A549 (cell line): Measurements from ENCODE around the gene TMEM247. TPM values are rescaled to one million over a fixed set of nuclear protein-coding genes. Genes with fewer than 3 reads are reported as not detected.

Source experiments
- ATAC-seq, 2 experiments: fragments of 200-7000 bp in 1 of 2; fragments of >200 bp in 1 of 2; cut with Nextera tagmentation in 1 of 2; cut with Tn5 transposase in 1 of 2; 3 replicates each; pipeline versions ENCODE4 v1.8.0 to v1.9.1; 2018 to 2020; ENCODE audit warnings: mild to moderate bottlenecking in 1 of 2, moderate library complexity in 1 of 2
- CTCF ChIA-PET: fragments of 300-600 bp; sonication (Branson Sonifier 250); formaldehyde crosslinking; extraction: SDS; loops from one replicate; lab custom pipeline; 2021; ENCODE audit warnings: antibody characterized with exemption, inconsistent platforms; lab: Yijun Ruan, JAX
- POLR2A ChIA-PET: fragments of 350-600 bp; formaldehyde crosslinking; extraction: SDS; loops from one replicate; lab custom pipeline; 2021; ENCODE audit warnings: antibody characterized with exemption, inconsistent platforms; lab: Yijun Ruan, JAX
- DNase-seq, 2 experiments: peaks; one replicate each; pipeline versions ENCODE4 v3.0.0 to v3.0.0-alpha.2; 2011 to 2016; ENCODE audit warnings: low read depth in 1 of 2, low spot score in 1 of 2
- FAIRE-seq: peaks from 2 replicates; lab custom pipeline; 2011; peaks lifted over from hg19 to GRCh38; lab: Jason Lieb, UNC
- H3K27ac ChIP-seq, 2 experiments: fragments of >200 bp; sonication (Bioruptor Twin); formaldehyde crosslinking; 3 replicates each; pipeline ENCODE4 v1.5.1; 2016 to 2017
- H3K4me1 ChIP-seq: fragments of >200 bp; sonication (Bioruptor Twin); formaldehyde crosslinking; 3 replicates; pipeline ENCODE4 v1.6.1; 2016
- H3K4me2 ChIP-seq: fragments of >200 bp; sonication (Bioruptor Twin); formaldehyde crosslinking; 3 replicates; pipeline ENCODE4 v1.6.1; 2016
- H3K4me3 ChIP-seq: fragments of >200 bp; sonication (Bioruptor Twin); formaldehyde crosslinking; 3 replicates; pipeline ENCODE4 v1.5.1; 2016
- H3K9me3 ChIP-seq: fragments of >200 bp; sonication (Bioruptor Twin); formaldehyde crosslinking; 3 replicates; pipeline ENCODE4 v1.6.1; 2016
- CBX8 ChIP-seq: fragments of 200-600 bp; sonication (generic); IDR thresholded peaks from 2 replicates; pipeline ENCODE4 v1.6.1; 2016
- EHMT2 ChIP-seq: fragments of 200-600 bp; sonication (generic); IDR thresholded peaks from 2 replicates; pipeline ENCODE4 v1.6.1; 2016; ENCODE audit warnings: antibody characterized with exemption, low read depth, mild to moderate bottlenecking, moderate library complexity
- ESRRA ChIP-seq: fragments of 150-350 bp; IDR thresholded peaks from 2 replicates; pipeline ENCODE4 v1.6.1; 2014; ENCODE audit warnings: mild to moderate bottlenecking, low read length, borderline replicate concordance
- FOSB ChIP-seq: fragments of 250-450 bp; sonication (Bioruptor Pico); IDR thresholded peaks from 2 replicates; pipeline ENCODE4 v1.5.0; 2020; ENCODE audit warnings: mild to moderate bottlenecking, moderate library complexity
- FOSL2 ChIP-seq, 2 experiments: fragments of 450-650 bp in 1 of 2; fragments of >200 bp in 1 of 2; sonication (Bioruptor Twin) in 1 of 2; formaldehyde crosslinking; IDR thresholded peaks; 2 replicates each; pipeline versions ENCODE4 v1.5.0 to v1.6.1; 2016 to 2020; ENCODE audit warnings: mild to moderate bottlenecking in 1 of 2, moderate library complexity in 1 of 2
- GATA3 ChIP-seq: IDR thresholded peaks from 2 replicates; pipeline ENCODE4 v1.6.1; 2012; ENCODE audit warnings: borderline replicate concordance
- HES2 ChIP-seq: fragments of >200 bp; sonication (Bioruptor Twin); formaldehyde crosslinking; IDR thresholded peaks from 2 replicates; pipeline ENCODE4 v1.6.1; 2016
- HOXB5 ChIP-seq: fragments of 250-450 bp; sonication (Bioruptor Pico); IDR thresholded peaks from 2 replicates; pipeline ENCODE4 v1.5.0; 2020; ENCODE audit warnings: mild to moderate bottlenecking, moderate library complexity
- MAZ ChIP-seq: fragments of 150-350 bp; IDR thresholded peaks from 2 replicates; pipeline ENCODE4 v1.6.1; 2014; ENCODE audit warnings: antibody characterized with exemption, low read depth, low read length, borderline replicate concordance
- NR3C1 ChIP-seq: fragments of >200 bp; sonication (Bioruptor Twin); formaldehyde crosslinking; IDR thresholded peaks from 3 replicates; pipeline ENCODE4 v1.6.1; 2017
- PHF8 ChIP-seq: fragments of 200-600 bp; sonication (generic); IDR thresholded peaks from 2 replicates; pipeline ENCODE4 v1.6.1; 2016; ENCODE audit warnings: low read depth, mild to moderate bottlenecking, antibody characterized with exemption, moderate library complexity, borderline replicate concordance
- RAD21 ChIP-seq, 2 experiments: fragments of >200 bp in 1 of 2; sonication (Bioruptor Twin) in 1 of 2; formaldehyde crosslinking in 1 of 2; IDR thresholded peaks in 1 of 2; conservative IDR thresholded peaks in 1 of 2; 2 replicates in 1 of 2; 3 replicates in 1 of 2; pipeline ENCODE4 v1.6.1; 2012 to 2018; ENCODE audit warnings: inconsistent platforms in 1 of 2
- RNF2 ChIP-seq: fragments of 200-600 bp; sonication (generic); IDR thresholded peaks from 2 replicates; pipeline ENCODE4 v1.6.1; 2016; ENCODE audit warnings: low read depth, mild to moderate bottlenecking, antibody characterized with exemption, moderate library complexity, borderline replicate concordance
- SREBF2 ChIP-seq: fragments of 450-650 bp; IDR thresholded peaks from 2 replicates; pipeline ENCODE4 v1.6.1; 2014; ENCODE audit warnings: mild to moderate bottlenecking, moderate library complexity
- TFCP2L1 ChIP-seq: fragments of 250-450 bp; sonication (Bioruptor Pico); IDR thresholded peaks from 2 replicates; pipeline ENCODE4 v1.5.0; 2021; ENCODE audit warnings: mild to moderate bottlenecking
- ZSCAN20 ChIP-seq: fragments of 250-450 bp; sonication (Bioruptor Pico); IDR thresholded peaks from 2 replicates; pipeline ENCODE4 v1.8.0; 2022; ENCODE audit warnings: mild to moderate bottlenecking, moderate library complexity
- WGBS: methylation state at CpG from one replicate; pipeline ENCODE4 v1.1.6; 2017; ENCODE audit errors: missing lambda C conversion rate; 5-methylcytosine and 5-hydroxymethylcytosine counted together
- polyA plus RNA-seq, 4 experiments: library from polyadenylated mRNA; depleted of rRNA in 3 of 4; stranded (reverse); fragments of >200 nt; fragmentation: RNase III in 1 of 4; extraction: RNeasy Plus Mini Kit Qiagen cat#74134 plus additional on column Dnase treatment in 1 of 4; gene quantifications; 2 replicates in 3 of 4; 3 replicates in 1 of 4; pipeline ENCODE4 v1.2.3, GENCODE V29; 2011 to 2017
- TF ChIP-seq, protein P1 (sequence below): fragments of 200-600 bp; sonication (generic); IDR thresholded peaks from 2 replicates; pipeline ENCODE4 v1.6.1; 2016; ENCODE audit warnings: antibody characterized with exemption, mild to moderate bottlenecking, moderate library complexity
- TF ChIP-seq, protein P2 (sequence below): IDR thresholded peaks from 2 replicates; pipeline ENCODE4 v1.6.1; 2012; ENCODE audit warnings: low read depth, borderline replicate concordance
- TF ChIP-seq, protein P3 (sequence below): fragments of 150-350 bp; IDR thresholded peaks from 2 replicates; pipeline ENCODE4 v1.6.1; 2014; ENCODE audit warnings: low read depth, mild to moderate bottlenecking, low read length
- TF ChIP-seq, protein P4 (sequence below): fragments of >200 bp; sonication (Bioruptor Twin); formaldehyde crosslinking; IDR thresholded peaks from 3 replicates; pipeline ENCODE4 v1.5.1; 2016

Gene TMEM247
- polyA plus RNA-seq, 2 of the 4 experiments (the other 2 are of a cell fraction): not detected

GRCh38 chr2:46506131-46506706 is 26.9 kb downstream of the TMEM247 start (continued):
- TF ChIP-seq, protein P1, sequence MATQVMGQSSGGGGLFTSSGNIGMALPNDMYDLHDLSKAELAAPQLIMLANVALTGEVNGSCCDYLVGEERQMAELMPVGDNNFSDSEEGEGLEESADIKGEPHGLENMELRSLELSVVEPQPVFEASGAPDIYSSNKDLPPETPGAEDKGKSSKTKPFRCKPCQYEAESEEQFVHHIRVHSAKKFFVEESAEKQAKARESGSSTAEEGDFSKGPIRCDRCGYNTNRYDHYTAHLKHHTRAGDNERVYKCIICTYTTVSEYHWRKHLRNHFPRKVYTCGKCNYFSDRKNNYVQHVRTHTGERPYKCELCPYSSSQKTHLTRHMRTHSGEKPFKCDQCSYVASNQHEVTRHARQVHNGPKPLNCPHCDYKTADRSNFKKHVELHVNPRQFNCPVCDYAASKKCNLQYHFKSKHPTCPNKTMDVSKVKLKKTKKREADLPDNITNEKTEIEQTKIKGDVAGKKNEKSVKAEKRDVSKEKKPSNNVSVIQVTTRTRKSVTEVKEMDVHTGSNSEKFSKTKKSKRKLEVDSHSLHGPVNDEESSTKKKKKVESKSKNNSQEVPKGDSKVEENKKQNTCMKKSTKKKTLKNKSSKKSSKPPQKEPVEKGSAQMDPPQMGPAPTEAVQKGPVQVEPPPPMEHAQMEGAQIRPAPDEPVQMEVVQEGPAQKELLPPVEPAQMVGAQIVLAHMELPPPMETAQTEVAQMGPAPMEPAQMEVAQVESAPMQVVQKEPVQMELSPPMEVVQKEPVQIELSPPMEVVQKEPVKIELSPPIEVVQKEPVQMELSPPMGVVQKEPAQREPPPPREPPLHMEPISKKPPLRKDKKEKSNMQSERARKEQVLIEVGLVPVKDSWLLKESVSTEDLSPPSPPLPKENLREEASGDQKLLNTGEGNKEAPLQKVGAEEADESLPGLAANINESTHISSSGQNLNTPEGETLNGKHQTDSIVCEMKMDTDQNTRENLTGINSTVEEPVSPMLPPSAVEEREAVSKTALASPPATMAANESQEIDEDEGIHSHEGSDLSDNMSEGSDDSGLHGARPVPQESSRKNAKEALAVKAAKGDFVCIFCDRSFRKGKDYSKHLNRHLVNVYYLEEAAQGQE: no peak
- no peak for TF ChIP-seq HOXB5
- TF ChIP-seq FOSL2 (IDR thresholded peaks at IDR 0.05): no peak
- TF ChIP-seq FOSL2 (CRISPR knock-in tag; IDR thresholded peaks at IDR 0.05): no peak
- no peak for TF ChIP-seq MAZ
- TF ChIP-seq, protein P2, sequence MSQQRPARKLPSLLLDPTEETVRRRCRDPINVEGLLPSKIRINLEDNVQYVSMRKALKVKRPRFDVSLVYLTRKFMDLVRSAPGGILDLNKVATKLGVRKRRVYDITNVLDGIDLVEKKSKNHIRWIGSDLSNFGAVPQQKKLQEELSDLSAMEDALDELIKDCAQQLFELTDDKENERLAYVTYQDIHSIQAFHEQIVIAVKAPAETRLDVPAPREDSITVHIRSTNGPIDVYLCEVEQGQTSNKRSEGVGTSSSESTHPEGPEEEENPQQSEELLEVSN: no peak
- TF ChIP-seq, protein P3, sequence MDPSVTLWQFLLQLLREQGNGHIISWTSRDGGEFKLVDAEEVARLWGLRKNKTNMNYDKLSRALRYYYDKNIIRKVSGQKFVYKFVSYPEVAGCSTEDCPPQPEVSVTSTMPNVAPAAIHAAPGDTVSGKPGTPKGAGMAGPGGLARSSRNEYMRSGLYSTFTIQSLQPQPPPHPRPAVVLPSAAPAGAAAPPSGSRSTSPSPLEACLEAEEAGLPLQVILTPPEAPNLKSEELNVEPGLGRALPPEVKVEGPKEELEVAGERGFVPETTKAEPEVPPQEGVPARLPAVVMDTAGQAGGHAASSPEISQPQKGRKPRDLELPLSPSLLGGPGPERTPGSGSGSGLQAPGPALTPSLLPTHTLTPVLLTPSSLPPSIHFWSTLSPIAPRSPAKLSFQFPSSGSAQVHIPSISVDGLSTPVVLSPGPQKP: no peak
- TF ChIP-seq ZSCAN20 (CRISPR knock-in tag): no peak
- TF ChIP-seq NR3C1: no peak

GRCh38 chr2:46508312-46508711 is 28.9 kb downstream of the TMEM247 start:
- WGBS: 88% methylated on average over 3 of the region's 3 CpGs
- CTCF ChIA-PET: interaction anchor here (0.6 kb wide), 1 partner anchor 54 kb away, joined by 3 read pairs; no protein-coding TSS in a partner anchor
- POLR2A ChIA-PET: no interaction called here
- H3K4me3 ChIP-seq: no peak overlapping the region
- H3K9me3 ChIP-seq: no peaks in the 10 kb centered on the region
- TF ChIP-seq, protein P2: no peak
- TF ChIP-seq FOSB (CRISPR knock-in tag) (no peak), NR3C1 (no peak), GATA3 (no peak), RAD21 (conservative IDR thresholded peaks at IDR 0.05 in 1 of 2, IDR thresholded peaks at IDR 0.05 in 1 of 2) (no peak), HES2 (no peak), EHMT2 (no peak), RNF2 (no peak), HOXB5 (no peak), PHF8 (no peak), FOSL2 (IDR thresholded peaks at IDR 0.05) (no peak), FOSL2 (CRISPR knock-in tag; IDR thresholded peaks at IDR 0.05) (no peak), CBX8 (no peak)
- no peaks in the 10 kb centered on the region for H3K4me1 ChIP-seq
- no peak overlapping the region for H3K4me2 ChIP-seq
- H3K27ac ChIP-seq: no peak overlapping the region
- DNase-seq (no peak), FAIRE-seq (no peak), ATAC-seq (no peak)

DNA sequence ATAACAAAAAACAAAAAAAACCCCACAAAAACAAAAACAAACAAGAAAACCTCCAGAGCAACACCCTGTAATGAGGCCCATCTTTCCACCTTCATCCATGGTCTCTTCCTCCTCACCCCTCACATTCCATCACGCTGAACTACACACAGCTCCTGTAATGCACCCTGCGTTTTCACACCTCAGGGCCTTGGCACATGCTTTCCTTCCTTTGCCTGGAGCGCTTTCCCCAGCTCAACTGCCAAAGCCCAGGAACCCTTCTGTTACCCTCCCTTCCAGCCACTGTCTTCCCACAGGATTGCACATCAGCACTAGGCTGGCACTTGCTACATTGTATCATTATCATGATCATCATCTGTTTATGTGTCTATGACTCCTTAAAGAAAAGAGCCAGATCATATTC is 29.4 kb downstream of the TMEM247 start:
- H3K27ac ChIP-seq: no peak overlapping the region
- CTCF ChIA-PET: interaction anchor here (0.6 kb wide), 1 partner anchor 54 kb away, joined by 3 read pairs; no protein-coding TSS in a partner anchor
- no peaks in the 10 kb centered on the region for H3K4me1 ChIP-seq
- DNase-seq (no peak), ATAC-seq (no peak), FAIRE-seq (no peak)
- H3K4me2 ChIP-seq: no peak overlapping the region
- H3K9me3 ChIP-seq: 0 out of 3 replicates have a peak, but pooled peaks cover under 1% of the 10 kb centered on the region
- 87% methylated on average over 3 of the region's 3 CpGs for WGBS
- POLR2A ChIA-PET: no interaction called here
- H3K4me3 ChIP-seq: no peak overlapping the region
- TF ChIP-seq, protein P1: no peak
- TF ChIP-seq TFCP2L1 (CRISPR knock-in tag) (no peak), SREBF2 (no peak), ESRRA (no peak)
- TF ChIP-seq, protein P4, sequence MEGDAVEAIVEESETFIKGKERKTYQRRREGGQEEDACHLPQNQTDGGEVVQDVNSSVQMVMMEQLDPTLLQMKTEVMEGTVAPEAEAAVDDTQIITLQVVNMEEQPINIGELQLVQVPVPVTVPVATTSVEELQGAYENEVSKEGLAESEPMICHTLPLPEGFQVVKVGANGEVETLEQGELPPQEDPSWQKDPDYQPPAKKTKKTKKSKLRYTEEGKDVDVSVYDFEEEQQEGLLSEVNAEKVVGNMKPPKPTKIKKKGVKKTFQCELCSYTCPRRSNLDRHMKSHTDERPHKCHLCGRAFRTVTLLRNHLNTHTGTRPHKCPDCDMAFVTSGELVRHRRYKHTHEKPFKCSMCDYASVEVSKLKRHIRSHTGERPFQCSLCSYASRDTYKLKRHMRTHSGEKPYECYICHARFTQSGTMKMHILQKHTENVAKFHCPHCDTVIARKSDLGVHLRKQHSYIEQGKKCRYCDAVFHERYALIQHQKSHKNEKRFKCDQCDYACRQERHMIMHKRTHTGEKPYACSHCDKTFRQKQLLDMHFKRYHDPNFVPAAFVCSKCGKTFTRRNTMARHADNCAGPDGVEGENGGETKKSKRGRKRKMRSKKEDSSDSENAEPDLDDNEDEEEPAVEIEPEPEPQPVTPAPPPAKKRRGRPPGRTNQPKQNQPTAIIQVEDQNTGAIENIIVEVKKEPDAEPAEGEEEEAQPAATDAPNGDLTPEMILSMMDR: no peak
